DOHH2 (cell line): Measurements from ENCODE around the gene IZUMO4.

Experiments used
- H3F3A ChIP-seq: fragments of 200-600 bp; sonication (generic), shearing (Covaris generic); 2 replicates; pipeline ENCODE4 v1.6.0; 2016; ENCODE audit warnings: antibody characterized with exemption, mild to moderate bottlenecking; ENCODE audit not compliant: control insufficient read depth, insufficient read depth
- H3K27ac ChIP-seq: fragments of 200-600 bp; sonication (generic); 2 replicates; pipeline ENCODE4 v1.5.1; 2014; ENCODE audit warnings: low read depth, mild to moderate bottlenecking, low read length, moderate library complexity
- H3K27me3 ChIP-seq: fragments of 200-600 bp; sonication (generic); 2 replicates; pipeline ENCODE4 v1.6.1; 2014; ENCODE audit warnings: mild to moderate bottlenecking, low read length, mixed read lengths; ENCODE audit not compliant: control insufficient read depth
- H3K36me3 ChIP-seq: fragments of 200-600 bp; sonication (generic); 2 replicates; pipeline ENCODE4 v1.6.1; 2014; ENCODE audit warnings: mild to moderate bottlenecking, low read length, moderate library complexity, mixed read lengths; ENCODE audit not compliant: control insufficient read depth
- H3K4me1 ChIP-seq: fragments of 200-600 bp; sonication (generic); 2 replicates; pipeline ENCODE4 v1.6.1; 2014; ENCODE audit warnings: mild to moderate bottlenecking, low read length, mixed read lengths; ENCODE audit not compliant: control insufficient read depth
- H3K4me2 ChIP-seq: fragments of 200-600 bp; sonication (generic); 2 replicates; pipeline ENCODE4 v1.6.0; 2014; ENCODE audit warnings: mild to moderate bottlenecking, low read length, moderate library complexity
- H3K4me3 ChIP-seq: fragments of 200-600 bp; sonication (generic); 2 replicates; pipeline ENCODE4 v1.5.1; 2014; ENCODE audit warnings: mild to moderate bottlenecking, low read length, mixed read lengths
- H3K79me2 ChIP-seq: fragments of 200-600 bp; sonication (generic); 2 replicates; pipeline ENCODE4 v1.6.1; 2014; ENCODE audit warnings: mild to moderate bottlenecking, low read length, mixed read lengths; ENCODE audit not compliant: control insufficient read depth
- H3K9me2 ChIP-seq: fragments of 200-600 bp; sonication (generic); replicated peaks from 2 replicates; pipeline ENCODE4 v1.6.1; 2014; ENCODE audit warnings: mild to moderate bottlenecking, low read length, mixed read lengths; ENCODE audit not compliant: control insufficient read depth
- H3K9me3 ChIP-seq: fragments of 200-600 bp; sonication (generic); 2 replicates; pipeline ENCODE4 v1.6.1; 2014; ENCODE audit warnings: antibody characterized with exemption, low read length, mixed read lengths; ENCODE audit not compliant: control insufficient read depth, insufficient read depth
- H4K20me1 ChIP-seq: fragments of 200-600 bp; sonication (generic); 2 replicates; pipeline ENCODE4 v1.6.0; 2014; ENCODE audit warnings: low read depth, mild to moderate bottlenecking, antibody characterized with exemption, low read length, moderate library complexity; ENCODE audit not compliant: control insufficient read depth, insufficient read depth
- CTCF ChIP-seq: fragments of 200-600 bp; sonication (generic); IDR thresholded peaks from one replicate; pipeline ENCODE4 v1.5.1; 2014; ENCODE audit warnings: antibody characterized with exemption, mild to moderate bottlenecking, low read depth, low read length; ENCODE audit not compliant: poor library complexity, severe bottlenecking
- EZH2phosphoT487 ChIP-seq: fragments of 200-600 bp; sonication (generic); IDR thresholded peaks from 2 replicates; pipeline ENCODE4 v1.6.1; 2017; ENCODE audit warnings: borderline replicate concordance, mild to moderate bottlenecking, antibody characterized with exemption, low read length, moderate library complexity, mixed read lengths

IZUMO4 gene

GRCh38 chr19:2097203-2097885, 629 bp downstream of the IZUMO4 start:
- peak overlapping the region; percentile 97 for H3K4me2 ChIP-seq
- H3F3A ChIP-seq: peaks cover 15% of the 10 kb centered on the region
- peaks cover 28% of the 10 kb centered on the region for H3K4me1 ChIP-seq
- peak; percentile 27 for TF ChIP-seq CTCF
- TF ChIP-seq EZH2phosphoT487: no peak
- H3K27me3 ChIP-seq: no peaks in the 10 kb centered on the region
- H4K20me1 ChIP-seq: no peaks in the 10 kb centered on the region
- H3K4me3 ChIP-seq: peak overlapping the region; percentile 81
- H3K9me3 ChIP-seq: no peaks in the 10 kb centered on the region
- no peak overlapping the region for H3K27ac ChIP-seq
- H3K79me2 ChIP-seq: peaks cover 40% of the 10 kb centered on the region
- no peaks in the 10 kb centered on the region for H3K9me2 ChIP-seq
- peaks cover 62% of the 10 kb centered on the region for H3K36me3 ChIP-seq

GRCh38 chr19:2097886-2098327, 1.2 kb downstream of the IZUMO4 start:
- no peak overlapping the region for H3K4me3 ChIP-seq
- no peaks in the 10 kb centered on the region for H3K27me3 ChIP-seq
- peaks cover 34% of the 10 kb centered on the region for H3K79me2 ChIP-seq
- H4K20me1 ChIP-seq: no peaks in the 10 kb centered on the region
- H3K27ac ChIP-seq: no peak overlapping the region
- peak overlapping the region; percentile 97 for H3K4me2 ChIP-seq
- no peaks in the 10 kb centered on the region for H3K9me2 ChIP-seq
- H3K9me3 ChIP-seq: no peaks in the 10 kb centered on the region
- peaks cover 56% of the 10 kb centered on the region for H3K36me3 ChIP-seq
- no peak for TF ChIP-seq EZH2phosphoT487
- no peak for TF ChIP-seq CTCF
- peaks cover 22% of the 10 kb centered on the region for H3K4me1 ChIP-seq
- H3F3A ChIP-seq: peaks cover 9% of the 10 kb centered on the region; the same call in 1 of the 2 replicates

- Histone ChIP-seq H3K36me3 (peaks cover 50% of the 10 kb centered on the region), H3K4me3 (no peak overlapping the region), H3K79me2 (peaks cover 30% of the 10 kb centered on the region), H3K27ac (no peak overlapping the region), H3F3A (peaks cover 2% of the 10 kb centered on the region; the same call in 1 of the 2 replicates), H3K4me1 (peaks cover 14% of the 10 kb centered on the region), H4K20me1 (no peaks in the 10 kb centered on the region), H3K4me2 (no peak overlapping the region), H3K9me2 (no peaks in the 10 kb centered on the region), H3K27me3 (no peaks in the 10 kb centered on the region), H3K9me3 (no peaks in the 10 kb centered on the region)
- TF ChIP-seq EZH2phosphoT487 (no peak), CTCF (no peak)
These were observed 2.4 kb downstream of the IZUMO4 start for GRCh38 chr19:2099054-2099501.
